HG03432 (cell line): Measurements from ENCODE around the gene GRIK3.
"Not testable (repeated sequence)": the region's sequence is repeated elsewhere in the genome, so short reads cannot be mapped to it uniquely, and the experiment has no call there.

ENCODE experiments used
- ATAC-seq: cut with Tn5 transposase; IDR thresholded peaks from one replicate; pipeline ENCODE4 v1.9.1; 2021; ENCODE audit warnings: mild to moderate bottlenecking, moderate library complexity; ENCODE audit not compliant: unreplicated experiment

The GRIK3 gene

DNA sequence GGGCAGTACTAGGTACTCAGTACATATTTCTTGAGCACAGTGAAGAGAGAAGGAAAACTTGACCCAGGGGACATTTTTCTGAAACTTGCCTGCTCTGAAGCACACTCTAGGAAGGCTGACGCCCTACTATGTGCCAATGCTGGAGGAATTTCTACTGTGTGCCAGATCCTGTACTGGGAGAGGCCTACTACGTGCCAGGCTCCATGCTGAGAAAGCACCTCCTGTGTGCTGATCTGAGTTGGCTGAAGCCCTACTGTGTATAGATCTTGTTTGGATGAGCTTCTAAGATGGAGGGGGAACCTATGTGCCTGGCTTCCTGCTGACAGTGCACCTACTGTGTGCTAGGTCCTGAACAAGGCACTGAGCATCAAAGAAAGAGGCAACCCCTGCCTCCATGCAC lies 86.2 kb downstream of the GRIK3 start:
- ATAC-seq, result no peak

DNA sequence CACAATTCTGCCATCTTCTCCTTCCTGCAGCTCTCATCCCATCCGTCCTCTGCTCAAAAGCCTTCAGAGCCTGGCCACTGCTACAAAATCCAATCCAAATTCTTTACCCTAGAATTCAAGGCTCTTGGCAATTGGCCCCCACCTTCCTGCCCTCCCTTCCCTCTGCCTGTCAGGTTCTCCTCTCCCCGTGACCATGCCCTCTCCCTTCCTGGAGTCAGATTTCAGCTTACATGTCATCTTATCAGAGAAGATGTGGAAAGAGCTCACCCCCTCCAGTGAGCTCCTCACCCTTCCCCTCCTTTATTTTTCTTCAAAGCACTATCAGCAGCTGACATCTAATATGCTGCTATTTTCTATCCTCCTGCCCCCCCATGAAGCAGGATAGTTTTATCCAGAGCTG lies 86.9 kb downstream of the GRIK3 start:
- ATAC-seq, result no peak

DNA sequence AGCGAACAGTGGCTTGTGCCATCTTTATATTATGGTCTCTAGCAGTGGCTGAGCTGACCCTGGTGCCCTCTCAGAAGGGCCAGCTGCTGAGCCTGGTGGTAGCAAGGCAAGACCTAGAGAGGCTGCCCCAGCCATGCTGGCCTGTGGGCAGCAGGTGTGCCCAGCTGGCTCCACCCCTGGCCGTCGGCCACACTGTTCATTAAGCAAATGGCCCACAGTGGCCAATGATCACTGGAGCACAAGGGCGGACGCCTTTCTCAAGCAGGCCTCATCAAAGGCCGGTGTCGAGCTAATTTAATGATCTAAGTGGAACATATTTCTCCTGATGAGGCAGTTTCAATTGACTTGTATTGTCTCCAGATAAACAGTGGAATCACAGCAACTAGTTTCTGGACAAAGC lies 89.4 kb downstream of the GRIK3 start:
- ATAC-seq, result no peak

DNA sequence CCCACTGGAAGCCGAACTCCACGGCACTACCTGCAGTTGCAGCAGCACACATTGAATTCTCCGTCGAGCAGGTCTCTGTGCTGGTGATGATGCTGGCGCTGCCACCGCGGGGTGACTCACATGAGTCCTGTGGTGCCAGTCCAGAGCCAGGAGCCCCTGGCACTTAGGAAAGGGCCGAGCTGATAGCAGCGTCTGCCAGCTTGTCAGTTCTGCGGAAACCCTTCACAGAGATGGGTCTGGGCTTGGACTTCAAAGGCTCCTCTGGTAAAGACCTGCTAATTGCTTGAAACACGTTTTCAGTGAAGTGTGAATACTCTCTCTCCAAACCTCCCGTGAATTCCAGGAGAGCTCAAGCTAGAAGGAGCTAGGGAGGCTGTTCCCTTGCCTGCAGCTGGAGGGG lies 92.2 kb downstream of the GRIK3 start:
- no peak for ATAC-seq

DNA sequence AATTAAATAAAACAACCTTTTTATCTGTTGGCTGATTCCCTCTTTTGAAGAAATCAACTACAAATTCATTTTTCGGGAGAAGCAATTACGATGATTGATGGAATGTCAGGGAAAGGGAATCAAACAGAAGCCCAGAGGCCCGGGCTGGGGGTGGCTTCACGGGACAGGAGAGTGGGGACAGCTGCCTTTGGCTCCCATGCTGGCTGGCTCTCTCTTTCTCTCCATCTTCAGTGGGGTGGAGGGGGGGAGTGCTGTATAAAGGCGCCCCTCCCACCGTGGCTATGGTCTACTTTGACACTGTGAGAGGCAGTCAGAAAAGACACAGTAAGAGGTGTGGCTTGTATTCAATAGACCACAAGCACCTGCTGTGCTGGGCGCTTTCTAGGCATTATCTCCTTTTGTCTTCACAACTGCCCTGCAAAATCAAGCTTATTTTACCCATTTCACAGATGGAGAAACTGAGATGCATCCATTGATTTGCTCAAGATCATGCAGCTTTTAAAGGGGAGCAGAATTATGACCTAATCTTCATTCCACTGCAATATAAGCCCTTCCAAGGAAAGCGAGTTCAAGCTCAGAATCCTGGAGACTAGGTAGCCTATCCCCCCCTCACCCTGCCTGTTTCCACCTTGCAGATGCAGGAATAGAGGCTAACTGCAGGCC lies 92.9 kb downstream of the GRIK3 start:
- ATAC-seq, result no peak

DNA sequence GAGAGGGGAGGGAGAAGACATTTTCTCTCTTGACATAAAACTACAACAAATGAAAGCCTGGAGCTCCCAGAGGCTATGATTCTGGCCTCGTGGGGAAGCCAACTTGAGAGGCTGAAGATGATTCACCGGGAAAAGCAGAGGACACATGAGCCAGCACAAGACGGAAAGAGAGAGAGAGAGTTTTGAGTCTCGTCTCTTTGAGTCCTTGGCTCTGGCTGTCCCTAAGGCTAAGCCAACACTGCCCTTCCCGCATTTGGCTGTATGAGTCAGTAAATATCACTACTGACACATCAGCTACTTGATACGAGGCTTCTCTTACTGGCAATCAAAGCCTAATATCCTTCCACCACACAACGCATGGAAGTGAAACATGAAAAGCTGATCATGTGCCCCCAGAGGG lies 95.5 kb downstream of the GRIK3 start:
- ATAC-seq, result no peak

DNA sequence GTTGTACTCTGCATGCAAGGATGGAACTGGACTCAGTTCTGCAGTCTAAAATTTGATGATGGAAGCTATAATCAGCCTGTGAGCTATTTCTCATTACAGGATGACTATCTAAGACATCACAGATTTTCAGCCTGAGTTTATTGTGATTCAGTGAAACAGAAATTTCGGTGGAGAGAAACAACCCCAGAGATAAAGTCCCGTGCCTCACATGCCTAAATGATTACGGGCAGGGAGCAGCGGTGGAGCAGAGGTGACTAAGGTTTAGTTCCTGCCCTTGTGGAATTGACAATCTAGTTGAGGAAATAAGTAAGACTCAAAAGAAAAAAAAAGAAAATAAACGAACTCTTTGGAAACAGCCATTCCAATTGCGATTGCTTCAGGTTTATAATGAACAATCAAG lies 96.9 kb downstream of the GRIK3 start:
- no peak for ATAC-seq

DNA sequence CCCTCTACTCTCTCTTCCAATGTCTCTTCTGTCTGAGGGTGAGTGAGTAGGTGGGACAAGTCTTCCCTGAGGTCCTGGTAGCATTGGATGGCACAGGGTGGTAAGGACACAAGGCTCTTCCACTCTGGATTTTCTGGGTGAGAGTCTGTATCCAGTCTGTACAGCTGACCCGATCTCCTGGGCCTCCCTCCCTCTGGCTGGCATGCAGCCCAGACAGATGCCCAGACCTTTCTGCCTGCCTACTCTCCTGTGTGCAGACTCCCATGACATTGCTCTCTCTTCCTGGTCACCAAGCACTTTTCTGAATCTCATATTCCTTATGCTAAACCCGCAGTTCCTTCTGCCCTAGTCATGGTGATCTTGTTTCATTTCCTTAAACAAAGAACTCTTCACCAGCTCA lies 100.3 kb downstream of the GRIK3 start:
- ATAC-seq, result no peak

DNA sequence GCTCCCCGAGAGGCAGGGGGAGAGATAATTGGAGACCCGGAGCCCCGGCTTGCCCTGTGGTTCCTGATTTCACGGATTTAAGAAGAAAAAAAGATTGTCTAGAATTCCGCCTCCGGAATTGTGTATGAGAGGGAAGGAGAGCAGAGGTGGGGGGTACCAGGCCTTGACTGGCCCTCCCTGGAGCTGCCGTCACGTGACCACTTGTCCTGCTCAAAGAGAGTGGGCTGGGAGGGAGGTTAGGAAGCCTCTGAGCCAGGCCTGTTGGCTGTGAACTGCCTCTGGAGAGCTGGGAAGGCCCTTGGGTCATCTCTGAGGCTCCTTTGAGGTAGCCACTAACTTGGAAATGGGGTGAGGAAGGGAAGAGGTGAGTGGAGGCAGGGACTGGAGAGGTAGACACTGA lies 106.5 kb downstream of the GRIK3 start:
- no peak for ATAC-seq

DNA sequence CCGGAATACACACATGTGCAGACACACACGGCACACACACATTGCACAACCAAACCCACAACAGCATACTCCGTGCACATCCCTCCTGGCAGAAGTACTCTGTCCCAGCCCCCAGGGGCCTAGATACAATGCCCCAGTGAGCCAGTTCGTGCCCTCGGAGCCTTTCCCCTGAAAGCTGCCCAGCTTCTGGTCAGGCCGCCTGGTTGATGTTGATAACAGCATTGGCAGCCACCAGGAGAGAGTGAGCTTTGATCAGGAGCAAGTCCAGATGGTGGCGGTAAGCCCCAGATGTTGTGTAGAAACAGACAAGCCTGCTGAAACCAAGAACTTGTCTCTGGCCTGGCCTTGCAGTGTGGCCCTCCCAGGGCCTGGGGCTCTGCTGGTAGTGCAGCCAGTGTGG lies 109.1 kb downstream of the GRIK3 start:
- ATAC-seq, result no peak

DNA sequence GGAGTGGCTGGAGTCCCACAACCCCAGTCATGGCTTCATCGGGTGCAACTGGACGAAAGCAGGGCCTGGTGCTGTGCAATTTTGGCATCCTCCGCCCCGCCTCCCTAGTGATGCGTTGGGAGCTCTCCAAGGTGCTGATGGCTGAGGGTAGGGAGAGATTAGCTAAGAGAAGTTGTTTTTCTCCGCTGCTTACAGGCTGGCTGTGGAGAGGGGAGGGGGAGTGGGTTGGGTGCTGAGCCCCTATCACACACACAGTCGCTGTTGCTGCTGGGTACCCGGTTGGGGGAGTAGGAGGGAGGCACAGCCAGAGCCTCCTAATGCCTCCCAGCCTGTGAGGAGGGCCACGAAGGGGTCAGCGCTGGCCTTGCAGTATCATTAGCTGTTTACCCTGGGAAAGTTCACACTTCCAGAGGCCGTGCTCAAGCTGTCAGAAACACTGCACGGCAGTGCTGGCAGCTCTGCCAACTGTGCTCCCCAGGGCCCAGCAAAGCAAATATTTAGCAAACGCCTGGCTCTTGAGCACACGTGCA lies 110.0 kb downstream of the GRIK3 start:
- ATAC-seq, result no peak

DNA sequence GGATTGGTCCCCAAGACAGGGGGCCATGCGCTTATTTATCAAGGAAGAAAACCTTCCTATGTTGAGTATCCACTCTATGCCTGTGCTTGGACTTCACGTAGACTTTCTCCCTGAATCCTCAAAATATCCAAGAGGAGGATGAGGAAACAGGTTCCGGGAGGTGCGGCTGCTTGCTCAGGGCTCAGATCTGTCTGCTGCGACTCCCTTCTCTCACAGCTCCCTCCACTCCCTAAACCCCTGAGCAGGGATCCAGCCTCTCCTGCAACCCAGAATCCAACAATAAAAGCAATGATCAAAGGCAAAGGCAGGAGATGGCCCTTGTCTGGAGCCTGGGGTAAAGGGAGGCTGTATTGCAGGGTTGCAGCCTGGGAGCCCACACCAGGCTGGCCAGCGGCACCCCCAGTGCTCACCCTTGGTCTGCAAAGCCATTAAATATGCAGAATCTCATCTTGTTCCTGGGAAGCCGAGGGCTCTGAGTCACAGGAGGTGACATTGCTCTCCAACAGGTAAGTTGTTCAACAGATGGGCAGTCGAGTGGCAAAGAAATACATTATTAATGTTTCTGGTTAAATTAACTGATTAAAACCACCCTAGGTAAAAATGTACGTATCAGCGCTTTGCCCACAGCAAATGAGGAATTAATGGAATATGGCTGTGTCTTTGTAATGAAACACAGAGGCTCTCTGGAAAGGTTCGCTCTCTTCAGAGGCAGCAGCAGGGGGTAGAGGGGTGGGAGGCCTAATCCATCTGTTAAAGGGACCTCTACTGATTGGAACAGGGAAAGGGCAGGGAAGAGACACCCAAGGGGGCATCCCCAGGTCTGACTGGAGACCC lies 111.5 kb downstream of the GRIK3 start:
- ATAC-seq, result no peak

DNA sequence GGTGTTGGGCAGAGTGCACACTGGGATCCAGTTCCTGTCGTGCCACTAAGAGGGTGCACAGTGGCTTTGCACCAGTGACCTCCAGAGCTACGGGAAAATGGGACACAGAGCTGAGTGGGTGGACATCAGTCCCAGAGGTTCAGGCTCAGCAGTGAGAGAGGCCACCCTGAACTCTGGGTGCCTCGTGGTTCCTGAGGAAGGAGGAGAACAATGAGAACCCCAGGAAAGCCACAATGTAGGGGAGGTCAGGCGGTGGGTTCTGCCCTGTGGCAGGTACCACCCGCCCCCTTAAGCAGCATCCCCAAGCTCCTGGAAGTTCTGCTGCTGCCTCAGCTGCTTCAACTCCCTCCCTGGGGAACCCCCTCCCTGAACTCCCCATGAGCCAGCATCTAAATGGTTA lies 112.2 kb downstream of the GRIK3 start:
- no peak for ATAC-seq

DNA sequence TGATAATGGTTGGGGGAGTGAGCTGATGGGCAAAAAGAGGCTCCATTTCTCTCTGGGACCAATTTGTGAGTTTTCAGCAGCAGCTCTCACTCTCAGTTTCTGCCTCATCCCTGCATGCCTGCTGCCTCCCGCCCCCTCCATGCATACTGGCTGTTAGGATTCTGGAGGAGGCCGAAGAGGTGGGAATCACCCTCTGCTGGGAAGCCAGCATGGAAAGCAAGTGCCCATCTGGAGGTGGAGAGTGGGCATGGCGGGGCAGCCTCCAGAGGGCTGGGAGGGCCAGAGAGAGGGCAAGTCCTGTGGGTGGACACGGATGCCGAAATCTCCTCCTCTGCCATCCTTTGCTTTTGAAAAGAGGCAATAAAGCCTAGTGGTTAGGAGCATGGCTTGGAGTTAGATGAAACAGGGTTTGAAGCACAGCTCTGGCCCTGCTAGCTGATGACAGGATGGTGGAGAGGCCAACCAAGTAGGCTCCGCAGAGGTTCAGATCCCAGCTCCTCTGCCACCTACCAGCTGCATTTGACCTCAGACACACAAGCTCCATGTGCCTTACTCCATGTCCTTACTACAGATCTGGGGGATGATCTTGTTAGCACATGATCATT lies 113.4 kb downstream of the GRIK3 start:
- no peak for ATAC-seq

DNA sequence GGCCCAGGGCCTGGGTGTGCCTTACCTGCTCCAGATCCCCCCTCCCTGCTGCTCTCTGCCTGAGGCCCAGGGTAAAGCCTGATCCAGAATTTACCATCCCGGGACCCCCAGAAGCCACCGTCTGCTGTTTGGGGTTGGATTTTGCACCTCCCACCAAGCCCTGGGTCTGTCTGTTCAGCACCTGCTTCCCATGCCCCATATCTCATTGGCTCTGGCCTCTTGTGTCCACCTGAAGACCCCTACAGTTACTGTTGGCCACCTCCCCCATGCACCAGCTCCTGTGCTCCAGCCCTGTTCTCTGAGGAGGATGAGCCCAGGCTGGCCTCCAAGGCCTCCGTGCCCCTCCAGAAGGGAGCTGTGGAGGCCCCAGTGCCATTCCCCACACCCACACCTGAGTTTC lies 113.9 kb downstream of the GRIK3 start:
- ATAC-seq, result no peak

DNA sequence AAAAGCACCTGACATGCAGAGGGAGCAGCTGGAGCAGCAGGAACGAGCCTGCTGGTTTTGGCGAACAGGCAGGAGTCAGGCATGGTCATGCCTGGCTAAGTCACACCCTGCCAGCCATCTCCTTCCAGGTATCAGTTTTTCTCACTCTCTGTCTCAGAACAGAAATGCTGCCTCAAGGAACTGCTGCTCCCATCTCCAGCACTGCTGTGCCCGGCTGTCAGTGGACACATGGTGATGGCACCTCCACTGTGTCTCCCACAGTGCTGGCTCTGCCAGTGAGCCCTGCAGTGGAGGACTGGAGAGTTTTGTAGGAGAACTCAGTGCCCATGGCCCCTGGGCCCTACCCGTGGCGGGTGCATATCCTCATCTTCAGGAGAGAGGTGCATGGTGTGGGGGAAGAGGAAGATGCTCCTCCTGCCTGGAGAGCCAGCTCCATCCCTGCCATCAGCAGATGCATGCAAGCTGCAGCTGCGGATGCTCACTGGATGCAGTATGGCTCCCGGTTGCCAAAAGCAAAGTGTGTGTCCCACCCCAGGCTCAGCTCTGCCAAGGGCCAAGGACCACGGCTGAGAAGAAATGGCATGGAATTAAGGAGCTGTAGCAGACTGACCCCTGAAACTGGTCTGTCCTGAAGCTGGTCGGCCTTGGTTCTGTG lies 114.7 kb downstream of the GRIK3 start:
- ATAC-seq, result no peak

DNA sequence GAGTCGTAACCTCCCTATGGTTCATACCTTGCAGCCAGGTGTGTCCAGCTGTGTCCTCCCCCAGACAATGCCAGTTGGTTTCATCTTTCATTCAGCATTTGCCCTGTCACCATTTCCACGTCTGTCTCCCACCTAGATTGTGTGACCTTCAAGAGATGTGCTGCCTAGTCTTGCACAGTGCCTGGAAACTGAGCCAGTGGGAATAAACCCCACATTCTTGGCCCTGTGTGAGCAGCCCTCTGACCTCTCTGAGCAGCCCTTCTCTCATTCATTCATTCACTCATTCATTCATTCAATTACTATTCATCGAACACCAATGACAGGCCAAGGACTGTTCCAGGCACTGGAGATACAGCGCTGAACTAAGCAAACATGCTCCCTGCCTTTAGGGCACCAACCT lies 115.7 kb downstream of the GRIK3 start:
- ATAC-seq, result no peak

DNA sequence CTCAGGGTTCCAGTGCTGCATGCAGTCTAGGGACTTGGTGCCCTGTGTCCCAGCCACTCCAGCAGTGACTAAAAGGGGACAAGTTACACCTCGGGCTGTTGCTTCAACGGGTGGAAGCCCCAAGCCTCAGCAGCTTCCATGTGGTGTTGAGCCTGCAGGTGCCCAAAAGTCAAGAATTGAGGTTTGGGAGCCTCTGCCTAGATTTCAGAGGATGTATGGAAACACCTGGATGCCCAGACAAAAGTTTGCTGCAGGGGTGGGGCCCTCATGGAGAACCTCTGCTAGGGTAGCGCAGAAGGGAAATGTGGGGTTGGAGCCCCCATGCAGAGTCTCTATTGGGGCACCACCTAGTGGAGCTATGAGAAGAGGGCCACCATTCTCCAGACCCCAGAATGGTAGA lies 117.8 kb downstream of the GRIK3 start:
- ATAC-seq, result not testable (repeated sequence)

DNA sequence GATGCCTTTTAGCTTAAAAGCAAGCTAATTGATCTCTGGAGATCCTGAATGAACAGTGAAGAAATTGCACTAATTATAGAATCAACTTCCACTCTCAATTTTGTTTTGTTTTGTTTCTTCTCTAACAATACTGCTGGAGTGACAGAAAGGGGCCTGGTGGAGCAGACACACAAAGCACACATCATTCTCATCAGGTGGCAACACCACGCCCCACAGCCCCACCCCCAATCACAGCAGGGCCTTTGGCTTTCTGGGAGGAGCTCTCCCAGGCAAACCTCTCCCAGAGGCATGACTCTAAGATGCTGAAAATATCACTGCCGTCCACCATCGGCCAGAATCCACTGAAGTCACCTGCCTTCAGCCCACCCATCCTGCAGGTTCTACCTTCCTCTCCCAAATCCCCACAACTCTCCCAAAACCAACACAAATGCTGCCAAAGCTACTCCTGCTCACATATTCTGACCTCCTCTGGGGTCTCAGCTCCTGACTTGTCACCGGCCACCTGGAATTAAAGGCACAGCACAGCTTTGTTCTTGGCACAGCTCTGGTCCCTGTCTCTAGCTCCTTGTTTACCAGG lies 120.7 kb downstream of the GRIK3 start:
- ATAC-seq, result no peak

DNA sequence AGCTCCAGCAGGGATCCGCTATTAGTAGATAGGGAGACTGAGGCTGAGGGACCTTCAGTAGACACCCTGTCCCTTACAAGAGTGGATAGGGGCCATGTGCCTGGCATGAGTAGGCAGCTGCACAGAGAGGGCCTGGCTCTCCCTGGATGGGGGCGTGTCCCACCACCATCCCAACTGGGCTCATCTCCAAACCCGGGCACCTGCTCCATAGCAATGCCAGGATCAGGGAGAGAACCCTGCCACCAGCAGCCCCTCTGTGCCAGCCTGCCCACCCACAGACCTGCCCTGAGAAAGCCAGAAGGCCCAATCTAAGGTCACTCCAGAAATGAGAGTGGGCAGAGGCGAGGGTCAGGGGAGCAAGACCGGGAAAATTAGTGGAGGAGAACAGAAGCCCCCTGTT lies 121.3 kb downstream of the GRIK3 start:
- ATAC-seq, result no peak

DNA sequence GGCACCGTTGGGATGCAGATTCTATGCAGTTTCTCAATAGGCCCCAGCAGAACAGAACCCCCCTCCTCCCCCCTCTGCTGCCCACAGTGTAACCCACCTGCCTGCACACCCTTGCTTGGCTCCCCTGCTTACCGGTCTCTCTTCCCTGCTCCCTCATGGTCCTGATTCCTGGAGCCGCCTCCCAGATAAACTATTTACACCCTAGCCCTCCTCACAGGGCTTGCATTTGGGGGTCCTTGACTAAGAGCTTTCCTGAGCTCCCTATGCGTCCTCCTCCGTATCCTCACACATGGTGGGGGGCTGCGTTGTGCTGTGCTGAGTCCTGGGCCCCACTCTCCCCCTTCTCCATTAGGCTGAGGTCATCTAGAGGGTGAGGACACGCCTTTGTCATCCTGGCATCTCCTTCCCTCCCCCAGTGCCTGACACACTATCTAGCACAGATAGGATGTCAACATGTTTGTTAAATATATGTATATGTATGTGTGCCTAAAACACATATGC lies 121.9 kb downstream of the GRIK3 start:
- ATAC-seq, result no peak
